HepG2 (cell line): ENCODE measurements around the gene ARFGAP1. TPM values are rescaled to one million over a fixed set of nuclear protein-coding genes. Genes with fewer than 3 reads are reported as not detected.

ENCODE experiments used
- BRF2 ChIP-seq: sonication (generic); formaldehyde crosslinking; IDR thresholded peaks from 2 replicates; pipeline ENCODE4 v1.8.1; 2022; ENCODE audit warnings: mild to moderate bottlenecking, missing genetic modification reagents
- CREM ChIP-seq, 2 experiments: sonication (generic) in 1 of 2; formaldehyde crosslinking in 1 of 2; IDR thresholded peaks; 2 replicates each; pipeline versions ENCODE4 v1.4.0 to v1.6.1; 2016 to 2020; ENCODE audit warnings: antibody characterized with exemption in 1 of 2, mild to moderate bottlenecking in 1 of 2, missing genetic modification reagents in 1 of 2
- FOXA1 ChIP-seq, 2 experiments: fragments of 450-650 bp in 1 of 2; sonication (generic) in 1 of 2; formaldehyde crosslinking in 1 of 2; IDR thresholded peaks; 2 replicates each; pipeline versions ENCODE4 v1.4.0 to v1.6.1; 2016 to 2020; ENCODE audit warnings: missing genetic modification reagents in 1 of 2
- HBP1 ChIP-seq: IDR thresholded peaks from 2 replicates; pipeline ENCODE4 v1.6.1; 2016; ENCODE audit warnings: low read depth, control low read depth
- POGZ ChIP-seq: sonication (generic); formaldehyde crosslinking; IDR thresholded peaks from 2 replicates; pipeline ENCODE4 v1.4.0; 2020; ENCODE audit warnings: mild to moderate bottlenecking, missing genetic modification reagents
- POLR2A ChIP-seq, 2 experiments: IDR thresholded peaks; 2 replicates each; pipeline ENCODE4 v1.6.1; 2011; ENCODE audit warnings: low read depth in 2 of 2, low read length in 2 of 2, mild to moderate bottlenecking in 1 of 2, moderate library complexity in 1 of 2; ENCODE audit not compliant: insufficient read depth in 1 of 2
- RFX1 ChIP-seq: fragments of 450-650 bp; IDR thresholded peaks from 2 replicates; pipeline ENCODE4 v1.6.1; 2017
- RNF219 ChIP-seq: sonication (generic); formaldehyde crosslinking; IDR thresholded peaks from 2 replicates; pipeline ENCODE4 v1.5.0; 2020; ENCODE audit warnings: mild to moderate bottlenecking, missing genetic modification reagents
- SRF ChIP-seq: IDR thresholded peaks from 2 replicates; pipeline ENCODE4 v1.6.1; 2011; ENCODE audit warnings: mild to moderate bottlenecking, low read depth, low read length, moderate library complexity
- TBX3 ChIP-seq: fragments of 450-650 bp; IDR thresholded peaks from 2 replicates; pipeline ENCODE4 v1.6.1; 2017; ENCODE audit warnings: antibody characterized with exemption, mild to moderate bottlenecking, inconsistent platforms, borderline replicate concordance
- TMF1 ChIP-seq: sonication (generic); formaldehyde crosslinking; IDR thresholded peaks from 2 replicates; pipeline ENCODE4 v1.8.1; 2022; ENCODE audit warnings: low read depth, missing genetic modification reagents
- ZNF207 ChIP-seq: fragments of 450-650 bp; IDR thresholded peaks from 2 replicates; pipeline ENCODE4 v1.6.1; 2016; ENCODE audit warnings: antibody characterized with exemption, borderline replicate concordance
- ZNF274 ChIP-seq: sonication (generic); formaldehyde crosslinking; IDR thresholded peaks from 2 replicates; pipeline ENCODE4 v1.5.1; 2020; ENCODE audit warnings: mild to moderate bottlenecking, missing genetic modification reagents
- ZNF407 ChIP-seq: sonication (generic); formaldehyde crosslinking; IDR thresholded peaks from one replicate; pipeline ENCODE4 v1.5.1; 2020; ENCODE audit warnings: mild to moderate bottlenecking, missing genetic modification reagents; ENCODE audit errors: not compliant biosample characterization
- polyA plus RNA-seq, 8 experiments: library from polyadenylated mRNA; depleted of rRNA in 3 of 8; stranded (reverse) in 7 of 8; unstranded in 1 of 8; fragments of >200 nt; fragmentation: Illumina TruSeq in 4 of 8; extraction: Trizol in 4 of 8; gene quantifications; 2 replicates each; pipeline versions ENCODE4 v1.2.1 to v1.2.3, GENCODE V29; 2011 to 2016; ENCODE audit warnings: low read depth in 4 of 8, missing spikeins in 1 of 8, mixed read lengths in 1 of 8; ENCODE audit not compliant: insufficient read depth in 1 of 8
- total RNA-seq, 5 experiments: library from RNA; depleted of rRNA; stranded (reverse); fragments of >200 nt; fragmentation: Illumina TruSeq; extraction: Trizol; gene quantifications; 2 replicates each; pipeline ENCODE4 v1.2.3, GENCODE V29; 2016; ENCODE audit warnings: low read depth in 1 of 5

ARFGAP1 gene
- total and polyA plus RNA-seq, 2 of the 13 experiments (the other 11 are each of a cell fraction or from before 2014, with no cell fraction given), result 132 TPM

GRCh38 chr20:63290677-63291472 is 18.3 kb downstream of the ARFGAP1 start (continued):
- TF ChIP-seq ZNF207 (no peak), RNF219 (CRISPR knock-in tag) (no peak), FOXA1 (IDR thresholded peaks at IDR 0.05) (no peak), FOXA1 (CRISPR knock-in tag; IDR thresholded peaks at IDR 0.05) (0 out of 2 replicates have a peak, but pooled peaks have one; percentile 4), RFX1 (no peak), ZNF407 (CRISPR knock-in tag) (no peak), ZNF274 (CRISPR knock-in tag) (0 out of 2 replicates have a peak, but pooled peaks have one; percentile 11), TBX3 (no peak; the same call in 1 of the 2 replicates), POLR2A (IDR thresholded peaks at IDR 0.05; ENCODE audit: insufficient read depth in 1 of 2, low read depth in 2 of 2, low read length in 2 of 2) (peak; percentile 2 to 56; a peak in 2 of 4 replicates), POGZ (CRISPR knock-in tag) (0 out of 2 replicates have a peak, but pooled peaks have one; percentile 33), CREM (IDR thresholded peaks at IDR 0.05) (no peak), CREM (CRISPR knock-in tag; IDR thresholded peaks at IDR 0.05) (no peak), HBP1 (CRISPR knock-in tag) (no peak), TMF1 (CRISPR knock-in tag) (no peak), BRF2 (CRISPR knock-in tag) (no peak), SRF (no peak)
